Activated B cell treated with CpG ODN at 0.5 μM for 24 hours (primary cell): ENCODE data around the gene SH3RF3. TPM values are rescaled to one million over a fixed set of nuclear protein-coding genes. Genes with fewer than 3 reads are reported as not detected.

Experiments
- ATAC-seq: fragments of 200-7000 bp; cut with Tn5 transposase; one replicate; pipeline ENCODE4 v1.10.0; 2021; ENCODE audit warnings: low read depth, mild to moderate bottlenecking, moderate library complexity
- CTCF ChIA-PET: fragments of 350-600 bp; sonication (Branson Sonifier 250); formaldehyde crosslinking; loops from one replicate; lab custom pipeline; 2021; ENCODE audit warnings: antibody characterized with exemption; lab: Charles Lee
- POLR2A ChIA-PET: fragments of 350-600 bp; sonication (Branson Sonifier 250); formaldehyde crosslinking; loops from one replicate; lab custom pipeline; 2021; ENCODE audit warnings: antibody characterized with exemption; lab: Charles Lee
- DNase-seq: peaks from one replicate; pipeline ENCODE4 v3.0.0; 2022
- H3K27ac Mint-ChIP-seq: one replicate; pipeline ENCODE4 v1.8.0; 2020; ENCODE audit warnings: mixed read lengths
- H3K27me3 Mint-ChIP-seq: one replicate; pipeline ENCODE4 v1.8.0; 2021; ENCODE audit warnings: mixed read lengths
- H3K36me3 Mint-ChIP-seq: one replicate; pipeline ENCODE4 v1.8.0; 2021; ENCODE audit warnings: low read depth, mixed read lengths
- H3K4me1 Mint-ChIP-seq: one replicate; pipeline ENCODE4 v1.8.0; 2021; ENCODE audit warnings: mixed read lengths
- H3K4me3 Mint-ChIP-seq: one replicate; pipeline ENCODE4 v1.8.0; 2020; ENCODE audit warnings: mild to moderate bottlenecking, mixed read lengths
- H3K9me3 Mint-ChIP-seq: one replicate; pipeline ENCODE4 v1.8.0; 2020; ENCODE audit warnings: mixed read lengths
- CTCF ChIP-seq: fragments of 200-600 bp; IDR thresholded peaks from one replicate; pipeline ENCODE4 v1.8.0; 2022; ENCODE audit warnings: antibody characterized with exemption, mild to moderate bottlenecking
- intact Hi-C: fragments of 100-400 bp; cut with micrococcal nuclease; formaldehyde crosslinking; loops from one replicate; pipeline ENCODE4 v1.15.1; 2024
- total RNA-seq: library from RNA; stranded (reverse); gene quantifications from 2 replicates; pipeline ENCODE4 v1.2.3, GENCODE V29; 2022

SH3RF3 gene
- total RNA-seq, 1 donor from 2014 or later: 0.09 TPM

GRCh38 chr2:109297566-109298490 lies 168.8 kb downstream of the SH3RF3 start:
- no peak overlapping the region for H3K27ac Mint-ChIP-seq
- H3K27me3 Mint-ChIP-seq: peaks cover 2% of the 10 kb centered on the region
- no peaks in the 10 kb centered on the region for H3K9me3 Mint-ChIP-seq
- intact Hi-C loops: no loop called here
- TF ChIP-seq CTCF: no peak
- H3K4me3 Mint-ChIP-seq: no peak overlapping the region
- CTCF ChIA-PET: no interaction called here
- DNase-seq (no peak), ATAC-seq (no peak)
- H3K36me3 Mint-ChIP-seq: no peaks in the 10 kb centered on the region
- H3K4me1 Mint-ChIP-seq: no peaks in the 10 kb centered on the region
- POLR2A ChIA-PET: no interaction called here

- TF ChIP-seq CTCF: no peak
- H3K27ac Mint-ChIP-seq: no peak overlapping the region
- no peaks in the 10 kb centered on the region for H3K36me3 Mint-ChIP-seq
- ChIA-PET POLR2A (no interaction called here), CTCF (no interaction called here)
- DNase-seq (no peak), ATAC-seq (no peak)
- no peaks in the 10 kb centered on the region for H3K4me1 Mint-ChIP-seq
- H3K9me3 Mint-ChIP-seq: no peaks in the 10 kb centered on the region
- intact Hi-C loops: no loop called here
- peaks cover 2% of the 10 kb centered on the region for H3K27me3 Mint-ChIP-seq
- H3K4me3 Mint-ChIP-seq: no peak overlapping the region
Measured at GRCh38 chr2:109298851-109299250, 169.8 kb downstream of the SH3RF3 start.

DNA sequence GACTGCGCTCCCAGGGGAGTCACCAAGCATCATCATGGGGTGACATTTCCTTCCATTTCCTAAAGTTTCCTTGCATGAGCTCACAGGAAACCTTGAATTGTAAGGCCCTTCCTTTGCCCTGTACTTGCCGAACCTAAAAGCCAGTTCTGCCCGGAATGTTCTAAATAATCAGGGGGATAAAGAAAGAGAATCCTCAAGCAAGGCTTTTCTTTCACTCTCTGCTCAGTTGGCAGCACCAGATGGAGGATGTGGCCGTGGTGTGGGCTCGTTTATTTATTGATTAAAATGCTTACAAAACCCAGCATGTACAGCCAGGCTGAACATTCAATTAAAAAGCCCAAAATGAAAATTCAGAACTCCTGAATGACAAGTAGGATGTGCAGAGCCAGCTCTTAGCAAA lies 170.5 kb downstream of the SH3RF3 start:
- no peaks in the 10 kb centered on the region for H3K36me3 Mint-ChIP-seq
- no peaks in the 10 kb centered on the region for H3K9me3 Mint-ChIP-seq
- POLR2A ChIA-PET: no interaction called here
- no peak for DNase-seq
- H3K27me3 Mint-ChIP-seq: peaks cover 2% of the 10 kb centered on the region
- TF ChIP-seq CTCF: no peak
- no peaks in the 10 kb centered on the region for H3K4me1 Mint-ChIP-seq
- H3K4me3 Mint-ChIP-seq: no peak overlapping the region
- no peak for ATAC-seq
- no peak overlapping the region for H3K27ac Mint-ChIP-seq
- CTCF ChIA-PET: no interaction called here
- intact Hi-C loops: no loop called here

- no peak for DNase-seq
- CTCF ChIA-PET: no interaction called here
- TF ChIP-seq CTCF: no peak
- POLR2A ChIA-PET: no interaction called here
- intact Hi-C loops: no loop called here
- Mint-ChIP-seq H3K27me3 (peaks cover 2% of the 10 kb centered on the region), H3K36me3 (no peaks in the 10 kb centered on the region), H3K9me3 (no peaks in the 10 kb centered on the region), H3K4me1 (no peaks in the 10 kb centered on the region), H3K4me3 (no peak overlapping the region), H3K27ac (no peak overlapping the region)
- ATAC-seq: no peak
Measured at GRCh38 chr2:109300582-109300981, 171.6 kb downstream of the SH3RF3 start.

GRCh38 chr2:109301746-109302145 lies 172.7 kb downstream of the SH3RF3 start:
- no peak for TF ChIP-seq CTCF
- CTCF ChIA-PET: interaction anchor here (1.2 kb wide), 1 partner anchor 32 kb away, joined by 3 read pairs; no protein-coding TSS in a partner anchor
- DNase-seq: no peak
- H3K4me3 Mint-ChIP-seq: no peak overlapping the region
- H3K9me3 Mint-ChIP-seq: no peaks in the 10 kb centered on the region
- no peak for ATAC-seq
- intact Hi-C loops: no loop called here
- H3K36me3 Mint-ChIP-seq: no peaks in the 10 kb centered on the region
- H3K4me1 Mint-ChIP-seq: no peaks in the 10 kb centered on the region
- H3K27ac Mint-ChIP-seq: no peak overlapping the region
- POLR2A ChIA-PET: no interaction called here
- H3K27me3 Mint-ChIP-seq: peaks cover 2% of the 10 kb centered on the region
